ENCODE measurements around the gene SLC16A7.
A peak's percentile ranks its signal among the peaks of the same experiment; 100 is the strongest.
"Not testable (repeated sequence)": the region's sequence is repeated elsewhere in the genome, so short reads cannot be mapped to it uniquely, and the experiment has no call there.

Gene SLC16A7

DNA sequence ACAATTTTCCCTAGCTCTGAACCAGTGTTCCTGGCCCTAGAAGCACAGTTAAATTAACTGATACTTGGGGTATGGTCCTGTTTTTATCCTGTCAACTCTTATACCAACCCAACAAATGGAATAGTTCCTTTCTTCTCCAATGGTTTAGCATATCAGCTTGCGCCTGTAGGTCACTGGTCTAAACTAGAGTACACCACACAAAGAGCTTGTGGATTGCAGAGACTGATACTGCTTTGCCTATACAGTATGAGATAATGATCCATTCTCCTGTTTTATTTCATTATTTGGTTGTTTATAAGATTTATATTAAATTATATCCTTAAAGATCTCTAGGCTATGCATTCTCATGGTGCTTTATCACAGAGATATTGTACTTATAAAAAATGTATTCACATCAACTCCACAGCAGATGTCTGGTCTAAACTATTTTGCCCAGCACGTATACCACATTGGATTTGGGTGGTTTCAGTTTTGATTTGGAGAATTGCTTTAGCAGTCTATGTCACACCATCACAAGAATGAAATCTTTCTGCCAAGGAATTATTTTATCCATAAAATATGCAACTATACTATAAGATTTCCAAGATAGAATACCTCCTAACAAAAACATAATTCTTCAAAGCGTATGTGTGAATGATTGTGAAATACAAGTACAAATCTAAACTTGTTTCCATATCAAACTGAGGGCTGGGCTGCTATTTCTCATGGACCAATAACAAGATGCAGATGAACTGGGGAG lies 142.1 kb downstream of the SLC16A7 start:
- no peak for DNase-seq

GRCh38 chr12:59742841-59743240 lies 147.0 kb downstream of the SLC16A7 start:
- no peak for DNase-seq

DNA sequence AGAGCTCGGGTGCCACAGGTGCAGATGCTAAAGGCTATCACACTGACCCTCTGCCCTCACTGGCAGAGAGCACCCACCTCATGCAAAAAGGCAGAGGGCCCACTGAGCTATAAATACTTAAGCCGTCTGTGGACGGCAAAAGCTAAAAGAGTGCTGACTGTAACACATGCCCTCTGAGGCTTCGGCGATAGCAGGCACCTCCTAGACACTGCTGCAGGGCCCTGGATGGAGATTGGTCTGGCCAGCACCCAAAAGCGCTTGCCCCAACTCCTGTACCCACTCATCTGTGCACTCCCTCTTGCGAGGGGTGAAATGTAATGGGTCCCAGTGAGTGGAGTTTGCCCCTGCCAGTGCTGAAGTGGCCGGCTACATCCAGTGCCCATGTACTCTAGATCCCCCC lies 148.7 kb downstream of the SLC16A7 start:
- no peak for DNase-seq

- not testable (repeated sequence) for DNase-seq
These were observed 155.3 kb downstream of the SLC16A7 start for GRCh38 chr12:59751091-59751490.

DNA sequence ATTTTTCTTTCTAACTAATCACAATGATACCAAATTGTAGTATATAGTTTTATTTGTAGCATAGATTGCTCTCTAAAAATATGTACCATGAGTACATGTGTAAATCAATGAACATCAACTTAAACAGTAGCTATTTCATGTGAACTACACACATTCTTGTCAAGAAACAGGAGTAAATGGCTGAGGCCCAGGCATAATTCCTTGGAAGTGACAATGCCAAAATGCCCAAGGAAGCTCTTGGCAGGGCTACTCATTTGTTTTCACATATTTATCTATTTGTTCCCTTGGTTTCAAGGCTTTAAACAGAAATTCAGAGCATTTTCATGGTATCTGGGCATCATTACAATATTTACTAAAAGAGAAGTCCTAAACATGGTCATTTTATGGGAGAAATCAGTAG lies 165.7 kb downstream of the SLC16A7 start:
- DNase-seq: no peak

- no peak for DNase-seq
These were observed 168.0 kb downstream of the SLC16A7 start for GRCh38 chr12:59763835-59764234.

DNA sequence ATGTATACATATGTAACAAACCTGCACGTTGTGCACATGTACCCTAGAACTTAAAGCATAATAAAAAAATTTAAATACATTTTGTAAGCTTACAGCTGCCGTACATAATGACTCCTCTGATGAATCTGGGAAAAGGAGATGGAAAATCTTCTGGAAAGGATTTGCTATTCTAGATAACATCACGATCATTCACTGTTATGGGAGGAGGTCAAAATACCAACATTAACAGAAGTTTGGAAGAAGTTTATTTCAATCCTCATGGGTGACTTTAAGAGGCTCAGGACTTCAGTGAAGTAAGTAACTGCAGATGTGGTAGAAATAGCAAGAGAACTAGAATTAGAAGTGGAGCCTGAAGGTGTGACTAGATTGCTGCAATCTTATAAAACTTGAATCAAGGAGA lies 172.2 kb downstream of the SLC16A7 start:
- DNase-seq: no peak

DNA sequence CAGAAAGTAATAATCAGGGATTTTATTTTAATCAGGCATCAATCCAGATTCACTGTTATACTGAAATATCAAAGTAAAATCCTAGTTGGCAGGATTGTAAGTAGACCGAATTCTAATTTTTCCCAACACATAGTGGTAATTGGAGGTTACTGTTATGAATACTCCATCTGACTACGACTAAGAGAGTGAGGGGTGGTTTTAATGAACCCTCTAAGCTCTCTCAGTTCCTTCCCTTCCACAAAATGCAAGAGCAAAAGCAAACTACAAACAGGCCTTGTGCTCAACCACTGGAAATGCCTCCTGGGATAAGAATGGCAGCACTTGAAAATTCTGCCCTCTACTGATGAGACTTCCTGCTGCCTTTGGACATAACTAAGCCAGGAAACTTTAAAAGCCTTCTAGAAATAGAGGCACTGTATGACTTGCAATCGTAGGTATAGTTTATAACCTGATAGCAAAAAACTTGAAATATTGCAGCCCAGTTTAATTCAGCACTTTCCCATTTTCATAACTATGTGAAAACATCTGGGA lies 184.8 kb downstream of the SLC16A7 start:
- no peak for DNase-seq

DNA sequence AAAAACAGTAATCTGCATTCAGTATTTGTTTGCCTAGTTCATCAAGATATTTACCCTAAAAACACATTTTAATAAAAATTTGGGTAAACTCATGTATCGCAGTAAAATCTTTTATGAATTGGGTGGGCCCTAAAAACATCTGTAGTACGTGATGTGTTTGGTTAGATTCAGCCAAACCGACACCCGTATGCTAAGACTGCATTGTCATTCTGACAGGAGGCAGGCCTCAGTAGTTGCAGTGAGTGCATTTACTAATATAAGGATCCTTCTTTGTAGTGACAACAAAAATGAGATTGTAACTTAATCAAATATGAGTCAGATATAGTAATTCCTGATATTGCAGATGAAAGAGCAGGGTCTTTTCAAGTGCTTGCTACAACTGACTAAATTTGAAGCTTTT lies 191.8 kb downstream of the SLC16A7 start:
- no peak for DNase-seq

DNA sequence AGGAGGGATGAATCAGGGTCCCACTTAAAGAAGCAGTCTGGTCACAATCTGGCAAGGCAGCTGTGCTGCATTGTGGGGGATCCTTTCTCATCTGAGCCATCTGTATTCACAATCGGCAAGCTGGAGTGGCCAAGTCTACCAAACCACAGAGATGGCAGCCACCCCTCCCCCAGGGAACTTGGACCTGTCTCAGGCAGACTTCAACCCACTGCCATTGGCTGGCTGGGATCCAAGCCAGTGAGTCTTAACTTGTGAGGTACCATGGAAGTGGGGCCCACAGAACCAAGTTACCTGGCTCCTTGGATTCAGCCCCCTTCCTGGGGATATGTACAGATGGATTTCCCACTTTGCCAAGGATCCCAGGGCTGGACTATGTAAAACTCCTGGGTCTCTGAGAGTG lies 196.8 kb downstream of the SLC16A7 start:
- no peak for DNase-seq

DNA sequence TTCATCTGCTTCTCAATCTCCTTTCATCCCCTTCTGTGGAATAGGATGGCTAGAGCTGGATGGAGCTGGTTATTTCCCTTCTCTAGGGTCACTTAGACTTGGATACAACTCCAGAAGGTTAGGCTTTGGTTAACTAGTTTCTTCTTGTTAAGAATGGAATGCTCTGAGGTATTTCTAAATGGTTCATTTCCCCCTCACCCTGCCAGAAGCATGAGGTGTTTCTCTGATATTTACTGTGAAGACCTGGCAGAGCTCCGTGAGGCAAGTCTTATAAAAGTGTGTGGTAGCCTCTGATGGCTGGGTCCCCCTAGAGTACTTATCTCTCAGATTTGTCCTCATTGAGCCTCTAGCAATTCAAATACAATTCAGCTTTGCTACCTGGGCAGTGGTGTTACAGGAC lies 207.9 kb downstream of the SLC16A7 start:
- no peak for DNase-seq

DNA sequence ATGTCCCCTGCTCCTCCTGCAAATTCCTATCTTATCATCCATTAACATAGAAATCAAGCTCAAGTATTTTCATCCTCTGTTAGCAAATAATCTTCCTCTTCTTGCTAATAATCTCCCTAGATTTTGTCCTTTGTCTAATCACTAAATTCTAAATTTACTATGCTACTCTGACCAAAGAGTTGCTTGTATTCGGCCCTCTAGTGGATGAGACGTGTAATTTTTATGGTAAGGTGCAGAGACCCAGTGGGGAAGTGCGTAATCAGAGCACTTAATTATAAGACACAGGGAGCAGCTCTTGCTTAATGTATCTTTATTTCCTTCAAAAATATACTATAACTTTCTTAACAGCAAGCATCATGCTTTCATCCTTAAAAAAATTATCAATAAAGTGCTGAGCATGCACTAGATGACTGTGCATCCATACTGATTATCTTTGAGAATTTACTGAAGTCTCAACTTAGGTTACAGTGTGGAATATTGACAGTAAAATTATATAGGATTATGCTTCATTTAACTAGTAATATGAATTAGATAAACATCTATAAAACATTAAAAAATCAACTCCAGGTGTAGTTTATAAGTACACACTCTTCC lies 212.6 kb downstream of the SLC16A7 start:
- no peak for DNase-seq

GRCh38 chr12:59811991-59812390 lies 216.2 kb downstream of the SLC16A7 start:
- DNase-seq: no peak

GRCh38 chr12:59812716-59813115 lies 216.9 kb downstream of the SLC16A7 start:
- DNase-seq: no peak

- DNase-seq: no peak
These were observed 224.8 kb downstream of the SLC16A7 start for GRCh38 chr12:59820594-59821011.

- peak; percentile 69 for DNase-seq
These were observed 227.7 kb downstream of the SLC16A7 start for GRCh38 chr12:59823567-59823966.

GRCh38 chr12:59827767-59828166 lies 231.9 kb downstream of the SLC16A7 start:
- no peak for DNase-seq

- DNase-seq: no peak
These were observed 232.7 kb downstream of the SLC16A7 start for GRCh38 chr12:59828521-59828920.

DNA sequence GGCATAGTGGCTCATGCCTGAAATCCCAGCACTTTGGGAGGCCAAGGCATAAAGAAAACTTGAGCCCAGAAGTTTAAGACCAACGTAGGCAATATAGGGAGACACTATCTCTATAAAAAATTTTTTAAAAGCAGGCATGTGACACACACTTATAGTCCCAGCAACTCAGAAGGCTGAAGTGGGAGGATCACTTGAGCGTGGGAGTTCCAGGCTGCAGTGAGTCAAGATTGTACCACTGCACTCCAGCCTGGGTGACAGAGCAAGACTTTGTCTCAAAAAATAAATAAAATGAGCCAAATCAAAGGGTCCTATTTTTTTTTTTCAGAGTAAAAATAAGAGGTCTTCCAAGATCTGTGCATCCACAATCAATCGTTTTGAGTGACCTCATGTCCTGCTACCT lies 237.6 kb downstream of the SLC16A7 start:
- no peak for DNase-seq

GRCh38 chr12:59834659-59835474 lies 239.0 kb downstream of the SLC16A7 start:
- DNase-seq: no peak
